Posterior vena cava (tissue), 2 donors: ENCODE measurements around the gene CCDC57. TPM values are rescaled to one million over a fixed set of nuclear protein-coding genes. Genes with fewer than 3 reads are reported as not detected.

Experiments used
- DNase-seq: peaks from one replicate; pipeline ENCODE4 v3.0.0-alpha.2; 2020; ENCODE audit warnings: low spot score
- intact Hi-C, 2 donors: fragments of 100-400 bp; cut with DNase I; formaldehyde crosslinking; loops; one replicate each; pipeline versions ENCODE4 v1.14.1 to v1.14.2; 2022 to 2023
- total RNA-seq, 2 donors: library from RNA; stranded (reverse); fragmentation: NEBNext Ultra II Directional; extraction: Animal tissue kit (Norgen Biotek cat#: 25700); gene quantifications; one replicate each; pipeline ENCODE4 v1.2.1, GENCODE V29; 2021
- donor health status: DM: yes; HTN: yes; CAD: no.
- donor health status: DM: yes; HTN: yes; CAD: no.

CCDC57 gene
- total RNA-seq, 2 donors from 2014 or later: 20.3 to 28.5 TPM

GRCh38 chr17:82170412-82170961, 42.2 kb downstream of the CCDC57 start:
- DNase-seq: no peak
- intact Hi-C loops: no loop called here

- intact Hi-C loops: no loop called here
- no peak for DNase-seq
Measured at GRCh38 chr17:82168568-82168967, 44.1 kb downstream of the CCDC57 start.

- intact Hi-C loops: no loop called here
- no peak for DNase-seq
Measured at GRCh38 chr17:82167028-82167427, 45.6 kb downstream of the CCDC57 start.

GRCh38 chr17:82164853-82165252, 47.8 kb downstream of the CCDC57 start:
- no peak for DNase-seq
- intact Hi-C loops: no loop called here

- no peak for DNase-seq
- intact Hi-C loops: no loop called here
Measured at GRCh38 chr17:82161216-82161615, 51.4 kb downstream of the CCDC57 start.

- no peak for DNase-seq
- intact Hi-C loops: no loop called here
Measured at GRCh38 chr17:82160075-82160474, 52.6 kb downstream of the CCDC57 start.

GRCh38 chr17:82158825-82159224, 53.8 kb downstream of the CCDC57 start:
- intact Hi-C loops: no loop called here

GRCh38 chr17:82157046-82158035, 55.3 kb downstream of the CCDC57 start:
- intact Hi-C loops: loop anchor here in 1 of 2 donors (2.0 kb wide), 1 partner anchor 127 kb away; the partner anchor contains the start of gene RAC3
- DNase-seq: no peak

More at GRCh38 chr17:82158825-82159224, 53.8 kb downstream of the CCDC57 start:
- DNase-seq: no peak

GRCh38 chr17:82156284-82156925, 56.2 kb downstream of the CCDC57 start:
- DNase-seq: no peak
- intact Hi-C loops: loop anchor here in 1 of 2 donors (2.0 kb wide), 1 partner anchor 126 kb away; the partner anchor contains the start of gene RAC3

GRCh38 chr17:82155606-82156005, 57.0 kb downstream of the CCDC57 start:
- DNase-seq: no peak
- intact Hi-C loops: loop anchor here (2.0 kb wide), 1 partner anchor 125 kb away; the partner anchor contains the start of gene RAC3 (in 2 of the 2)

GRCh38 chr17:82154881-82155331, 57.7 kb downstream of the CCDC57 start:
- intact Hi-C loops: loop anchor here (2.0 to 5.0 kb wide), 2 partner anchors 124 to 198 kb away; partner anchors contain the start of gene RAC3 (in 1 of the 2)
- DNase-seq: no peak

- intact Hi-C loops: loop anchor here (2.0 to 5.0 kb wide), 2 partner anchors 123 to 197 kb away; partner anchors contain the start of gene RAC3 (in 1 of the 2)
- peak; percentile 93 for DNase-seq
Measured at GRCh38 chr17:82153745-82154375, 58.8 kb downstream of the CCDC57 start.

- no peak for DNase-seq
- intact Hi-C loops: loop anchor here (5.0 kb wide), 1 partner anchor 196 kb away; no protein-coding TSS in a partner anchor
Measured at GRCh38 chr17:82153295-82153691, 59.3 kb downstream of the CCDC57 start.

- intact Hi-C loops: loop anchor here (5.0 kb wide), 1 partner anchor 195 kb away; no protein-coding TSS in a partner anchor
- no peak for DNase-seq
Measured at GRCh38 chr17:82152556-82153294, 59.9 kb downstream of the CCDC57 start.

GRCh38 chr17:82152114-82152513, 60.5 kb downstream of the CCDC57 start:
- no peak for DNase-seq
- intact Hi-C loops: loop anchor here (5.0 kb wide), 1 partner anchor 195 kb away; no protein-coding TSS in a partner anchor

GRCh38 chr17:82151106-82151957, 61.3 kb downstream of the CCDC57 start:
- intact Hi-C loops: loop anchor here (5.0 kb wide), 1 partner anchor 194 kb away; no protein-coding TSS in a partner anchor
- no peak for DNase-seq
